Measurements from ENCODE around the gene ADAM22.
A peak's percentile ranks its signal among the peaks of the same experiment; 100 is the strongest.
"Not testable (repeated sequence)": the region's sequence is repeated elsewhere in the genome, so short reads cannot be mapped to it uniquely, and the experiment has no call there.

ADAM22 gene, protein sequence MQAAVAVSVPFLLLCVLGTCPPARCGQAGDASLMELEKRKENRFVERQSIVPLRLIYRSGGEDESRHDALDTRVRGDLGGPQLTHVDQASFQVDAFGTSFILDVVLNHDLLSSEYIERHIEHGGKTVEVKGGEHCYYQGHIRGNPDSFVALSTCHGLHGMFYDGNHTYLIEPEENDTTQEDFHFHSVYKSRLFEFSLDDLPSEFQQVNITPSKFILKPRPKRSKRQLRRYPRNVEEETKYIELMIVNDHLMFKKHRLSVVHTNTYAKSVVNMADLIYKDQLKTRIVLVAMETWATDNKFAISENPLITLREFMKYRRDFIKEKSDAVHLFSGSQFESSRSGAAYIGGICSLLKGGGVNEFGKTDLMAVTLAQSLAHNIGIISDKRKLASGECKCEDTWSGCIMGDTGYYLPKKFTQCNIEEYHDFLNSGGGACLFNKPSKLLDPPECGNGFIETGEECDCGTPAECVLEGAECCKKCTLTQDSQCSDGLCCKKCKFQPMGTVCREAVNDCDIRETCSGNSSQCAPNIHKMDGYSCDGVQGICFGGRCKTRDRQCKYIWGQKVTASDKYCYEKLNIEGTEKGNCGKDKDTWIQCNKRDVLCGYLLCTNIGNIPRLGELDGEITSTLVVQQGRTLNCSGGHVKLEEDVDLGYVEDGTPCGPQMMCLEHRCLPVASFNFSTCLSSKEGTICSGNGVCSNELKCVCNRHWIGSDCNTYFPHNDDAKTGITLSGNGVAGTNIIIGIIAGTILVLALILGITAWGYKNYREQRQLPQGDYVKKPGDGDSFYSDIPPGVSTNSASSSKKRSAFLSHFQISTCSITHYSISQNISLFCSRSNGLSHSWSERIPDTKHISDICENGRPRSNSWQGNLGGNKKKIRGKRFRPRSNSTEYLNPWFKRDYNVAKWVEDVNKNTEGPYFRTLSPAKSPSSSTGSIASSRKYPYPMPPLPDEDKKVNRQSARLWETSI

DNA sequence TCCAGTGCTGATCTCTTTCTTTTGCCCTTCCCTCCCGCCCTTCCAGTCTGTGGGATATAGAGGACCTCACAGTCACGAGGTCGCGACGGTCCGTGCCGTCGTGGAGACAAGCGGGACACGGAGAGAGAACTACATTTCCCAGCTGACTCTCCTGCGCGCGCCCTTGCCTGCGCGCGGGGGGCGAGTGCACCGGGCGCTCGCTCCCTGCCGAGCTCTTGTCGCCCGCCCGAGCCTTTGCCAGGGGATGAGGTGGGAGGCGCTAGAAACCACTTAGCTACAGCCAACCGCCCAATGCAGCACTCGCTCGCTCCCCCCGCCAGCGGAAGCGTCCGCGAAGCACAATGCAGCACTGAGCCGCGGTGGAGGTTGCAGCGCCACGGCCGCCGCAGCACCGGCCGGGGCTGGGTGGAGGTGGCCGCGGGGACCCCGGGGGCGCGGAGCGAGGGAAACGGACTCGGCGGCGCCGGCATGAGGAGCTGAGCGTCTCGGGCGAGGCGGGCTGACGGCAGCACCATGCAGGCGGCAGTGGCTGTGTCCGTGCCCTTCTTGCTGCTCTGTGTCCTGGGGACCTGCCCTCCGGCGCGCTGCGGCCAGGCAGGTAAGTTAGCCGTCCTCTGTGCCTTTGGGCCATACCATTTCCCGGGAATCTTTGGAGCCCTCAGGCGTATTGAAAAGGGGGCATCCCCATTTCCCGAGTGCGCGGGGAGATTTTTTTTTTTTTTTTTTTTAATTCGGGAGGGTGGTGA is at the start of gene ADAM22:
Gene ADAM22, plus strand, starts transcription at position 299 of the 746 bp plus-strand sequence. Its CDS starts 215 bp downstream, at position 514.
- DNase-seq (ENCODE audit: low read depth in 3 of 3): peak; percentile 42 to 79 (median 63)

DNA sequence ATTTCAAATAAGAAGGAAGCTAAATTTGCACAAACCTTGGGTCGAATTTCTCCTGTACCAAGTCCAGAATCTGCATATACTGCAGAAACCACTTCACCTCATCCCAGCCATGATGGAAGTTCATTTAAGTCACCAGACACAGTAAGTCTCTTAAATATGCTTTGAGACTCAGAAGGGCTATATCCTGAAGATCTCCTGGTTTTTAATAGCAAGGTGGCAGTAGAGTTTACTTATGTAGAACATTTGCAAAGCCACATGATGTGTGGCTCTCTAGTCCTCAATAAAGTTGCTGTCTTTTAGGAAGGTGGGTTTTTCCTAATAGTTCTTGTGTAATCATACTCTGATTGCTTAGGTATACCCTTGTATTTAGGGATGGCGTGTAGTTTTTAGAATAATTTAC is 49.0 kb upstream of the ADAM22 start:
- DNase-seq (ENCODE audit: low read depth in 3 of 3): no peak

DNA sequence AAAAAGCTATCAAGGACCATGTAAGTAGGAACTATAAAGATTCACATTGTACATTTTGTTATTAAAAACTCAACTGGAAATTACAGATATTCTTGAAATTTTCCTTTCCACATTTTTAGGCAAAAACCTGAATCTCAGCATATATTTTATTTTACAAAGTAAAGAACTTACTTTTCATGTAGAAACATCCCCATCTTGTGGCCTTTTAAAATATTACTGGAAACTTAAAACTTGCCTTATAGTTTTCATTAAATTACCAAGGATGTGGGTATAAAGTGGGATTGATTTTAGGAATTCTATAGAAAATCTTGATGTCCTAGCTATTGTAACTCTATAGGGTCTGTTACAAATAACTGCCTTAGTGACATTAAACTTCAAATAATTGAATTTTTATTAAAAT is 47.2 kb upstream of the ADAM22 start:
- no peak for DNase-seq (ENCODE audit: low read depth in 3 of 3)

DNA sequence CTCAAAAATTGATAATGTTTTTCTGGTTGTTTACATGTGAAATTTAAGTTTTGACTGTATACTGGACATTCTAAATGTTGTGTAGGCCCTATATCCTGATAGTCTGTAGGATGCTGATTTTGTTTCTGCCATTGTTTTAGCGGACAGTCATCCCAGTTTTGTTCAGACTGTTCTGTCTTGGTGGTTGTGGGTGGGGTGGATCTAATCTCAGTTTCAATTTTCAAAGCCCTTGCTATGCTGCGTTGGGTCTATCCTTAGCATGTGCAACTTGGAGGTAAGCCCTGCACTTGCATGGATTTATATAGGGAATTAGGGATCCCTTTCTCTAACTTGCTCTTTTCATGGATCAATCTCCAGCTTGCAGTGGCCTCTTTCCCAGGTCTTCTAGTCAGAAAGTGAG is 38.7 kb upstream of the ADAM22 start:
- DNase-seq (ENCODE audit: low read depth in 3 of 3): no peak

DNA sequence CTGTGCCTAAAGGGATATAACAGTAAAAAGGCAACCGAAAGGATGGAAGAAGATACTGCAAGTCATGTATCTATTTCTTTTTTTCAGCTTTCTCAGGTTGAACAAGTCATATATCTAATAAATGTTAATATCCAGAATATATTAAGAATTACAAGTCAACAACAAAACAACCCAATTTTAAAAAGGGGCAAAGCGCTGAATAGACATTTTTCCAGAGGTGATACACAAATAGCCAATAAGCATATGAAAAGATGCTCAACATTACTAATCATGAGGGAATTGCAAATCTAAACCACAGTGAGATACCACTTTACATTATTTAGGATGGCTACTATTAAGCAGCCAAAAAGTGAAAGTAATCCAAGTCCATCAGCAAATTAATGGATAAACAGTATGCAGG is 34.8 kb upstream of the ADAM22 start:
- DNase-seq (ENCODE audit: low read depth in 3 of 3): no peak

DNA sequence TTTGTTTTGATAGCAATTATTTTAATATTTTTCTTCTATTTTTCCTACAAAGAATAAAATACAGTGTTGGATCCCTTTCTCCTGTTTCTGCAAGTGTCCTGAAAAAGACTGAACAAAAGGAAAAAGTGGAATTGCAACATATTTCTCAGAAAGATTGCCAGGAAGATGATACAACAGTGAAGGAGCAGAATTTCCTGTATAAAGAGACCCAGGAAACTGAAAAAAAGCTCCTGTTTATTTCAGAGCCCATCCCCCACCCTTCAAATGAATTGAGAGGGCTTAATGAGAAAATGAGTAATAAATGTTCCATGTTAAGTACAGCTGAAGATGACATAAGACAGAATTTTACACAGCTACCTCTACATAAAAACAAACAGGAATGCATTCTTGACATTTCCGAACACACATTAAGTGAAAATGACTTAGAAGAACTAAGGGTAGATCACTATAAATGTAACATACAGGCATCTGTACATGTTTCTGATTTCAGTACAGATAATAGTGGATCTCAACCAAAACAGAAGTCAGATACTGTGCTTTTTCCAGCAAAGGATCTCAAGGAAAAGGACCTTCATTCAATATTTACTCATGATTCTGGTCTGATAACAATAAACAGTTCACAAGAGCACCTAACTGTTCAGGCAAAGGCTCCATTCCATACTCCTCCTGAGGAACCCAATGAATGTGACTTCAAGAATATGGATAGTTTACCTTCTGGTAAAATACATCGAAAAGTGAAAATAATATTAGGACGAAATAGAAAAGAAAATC is 26.7 kb upstream of the ADAM22 start:
- DNase-seq (ENCODE audit: low read depth in 3 of 3): not testable (repeated sequence)

DNA sequence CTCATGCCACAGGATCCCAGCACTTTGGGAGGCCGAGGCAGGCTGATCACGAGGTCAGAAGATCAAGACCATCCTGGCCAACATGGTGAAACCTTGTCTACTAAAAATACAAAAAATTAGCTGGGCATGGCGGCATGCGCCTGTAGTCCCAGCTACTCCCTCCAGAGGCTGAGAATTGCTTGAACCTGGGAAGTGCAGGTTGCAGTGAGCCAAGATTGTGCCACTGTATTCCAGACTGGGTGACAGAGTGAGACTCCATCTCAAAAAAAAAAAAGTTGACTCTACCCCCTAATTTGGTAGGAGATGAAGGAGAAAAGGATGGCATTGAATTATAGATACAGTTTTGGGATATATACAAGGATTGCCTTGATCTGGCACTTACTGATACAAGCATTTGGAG is 25.2 kb upstream of the ADAM22 start:
- DNase-seq (ENCODE audit: low read depth in 3 of 3): not testable (repeated sequence)

DNA sequence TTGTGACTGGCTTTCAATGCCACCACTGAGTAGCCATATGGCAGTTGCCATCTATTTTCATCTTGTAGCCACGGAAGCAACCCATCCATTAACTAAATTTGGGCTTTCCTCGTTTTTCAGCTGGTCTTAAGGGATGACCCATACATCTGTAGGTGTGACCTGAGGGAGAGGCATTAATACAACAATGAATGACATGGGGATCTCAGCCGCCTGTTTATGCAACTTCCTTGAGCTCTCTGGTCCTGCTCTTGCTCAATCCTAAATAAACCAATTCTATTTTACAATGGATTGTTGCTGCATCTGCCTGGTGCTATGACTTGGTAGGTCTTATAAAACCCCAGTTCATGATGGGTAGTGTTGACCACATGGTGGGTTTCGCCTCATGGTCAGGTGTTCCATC is 21.9 kb upstream of the ADAM22 start:
- DNase-seq (ENCODE audit: low read depth in 3 of 3): no peak

DNA sequence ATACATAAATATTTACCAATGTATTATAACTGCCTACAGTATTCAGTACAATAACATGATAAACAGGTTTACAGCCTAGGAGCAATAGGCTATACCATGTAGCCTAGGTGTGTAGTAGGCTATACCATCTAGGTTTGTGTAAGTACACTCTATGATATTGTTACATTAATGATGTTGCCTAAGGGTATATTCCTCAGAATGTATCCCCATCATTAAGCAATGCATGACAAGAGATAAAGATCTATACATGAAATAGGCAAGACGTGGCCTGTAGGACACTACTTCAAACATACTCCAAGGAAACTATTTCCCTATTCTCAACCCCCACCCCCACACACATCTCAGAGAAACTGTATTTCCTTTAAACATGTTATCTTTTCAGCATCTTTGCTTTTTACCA is 15.3 kb upstream of the ADAM22 start:
- DNase-seq (ENCODE audit: low read depth in 3 of 3): no peak

DNA sequence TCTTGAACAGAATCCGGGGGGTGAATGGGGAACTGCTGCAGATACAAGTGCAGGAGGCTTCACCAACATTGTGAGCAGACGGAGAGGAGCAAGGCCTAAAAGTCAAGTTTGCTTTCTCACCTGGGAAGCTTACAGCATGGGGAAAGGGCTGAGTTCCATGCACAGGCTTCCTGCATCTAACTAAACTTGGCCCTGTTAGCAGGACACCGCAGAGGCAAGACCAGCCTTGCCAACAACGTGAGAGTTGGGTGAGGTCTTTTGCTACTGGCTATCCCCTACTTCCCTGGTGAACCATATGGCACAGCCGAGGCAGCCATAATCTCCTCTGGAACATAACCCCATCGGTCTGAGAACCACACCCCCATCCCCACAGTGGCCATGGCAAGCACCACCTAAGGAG is 14.2 kb upstream of the ADAM22 start:
- no peak for DNase-seq (ENCODE audit: low read depth in 3 of 3)

DNA sequence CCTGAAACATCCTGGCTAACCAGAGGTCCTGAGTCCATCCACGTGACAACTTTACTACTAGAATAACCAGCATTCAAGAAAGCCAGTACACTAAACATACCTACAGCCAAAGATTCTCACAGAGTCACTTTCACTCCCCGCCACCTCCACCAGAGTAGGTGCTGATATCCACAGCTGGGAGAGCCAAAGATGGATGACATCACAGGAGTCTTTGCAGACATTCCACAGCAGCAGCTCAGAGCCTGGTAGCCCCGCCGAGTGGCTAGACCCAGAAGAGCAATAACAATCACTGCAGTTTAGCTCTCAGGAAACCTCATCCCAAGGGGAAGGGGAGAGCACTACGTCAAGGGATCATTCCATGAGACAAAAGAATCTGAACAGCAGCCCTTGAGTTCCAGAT is 13.5 kb upstream of the ADAM22 start:
- no peak for DNase-seq (ENCODE audit: low read depth in 3 of 3)

DNA sequence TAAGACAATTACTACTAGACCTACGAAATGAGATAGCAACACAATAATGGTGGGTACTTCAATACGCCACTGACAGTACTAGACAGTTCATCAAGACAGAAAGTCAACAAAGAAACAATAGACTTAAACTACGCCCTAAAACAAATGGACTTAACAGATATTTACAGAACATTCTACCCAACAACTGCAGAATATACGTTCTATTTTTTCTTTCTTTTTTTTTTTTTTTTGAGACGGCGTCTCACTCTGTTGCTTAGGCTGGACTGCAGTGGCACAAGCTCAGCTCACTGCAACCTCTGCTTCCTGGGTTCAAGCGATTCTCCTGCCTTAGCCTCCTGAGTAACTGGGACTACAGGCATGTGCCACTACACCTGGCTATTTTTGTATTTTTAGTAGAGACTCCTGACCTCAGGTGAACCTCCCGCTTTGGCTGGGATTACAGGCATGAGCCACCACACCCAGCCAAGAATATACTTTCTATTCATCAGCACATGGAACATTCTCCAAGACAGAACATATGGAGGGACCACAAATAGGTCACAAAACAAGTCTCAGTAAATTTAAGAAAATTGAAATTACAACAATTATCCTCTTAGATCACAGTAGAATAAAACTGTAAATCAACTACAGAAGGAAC is 11.2 kb upstream of the ADAM22 start:
- DNase-seq (ENCODE audit: low read depth in 3 of 3): not testable (repeated sequence)

DNA sequence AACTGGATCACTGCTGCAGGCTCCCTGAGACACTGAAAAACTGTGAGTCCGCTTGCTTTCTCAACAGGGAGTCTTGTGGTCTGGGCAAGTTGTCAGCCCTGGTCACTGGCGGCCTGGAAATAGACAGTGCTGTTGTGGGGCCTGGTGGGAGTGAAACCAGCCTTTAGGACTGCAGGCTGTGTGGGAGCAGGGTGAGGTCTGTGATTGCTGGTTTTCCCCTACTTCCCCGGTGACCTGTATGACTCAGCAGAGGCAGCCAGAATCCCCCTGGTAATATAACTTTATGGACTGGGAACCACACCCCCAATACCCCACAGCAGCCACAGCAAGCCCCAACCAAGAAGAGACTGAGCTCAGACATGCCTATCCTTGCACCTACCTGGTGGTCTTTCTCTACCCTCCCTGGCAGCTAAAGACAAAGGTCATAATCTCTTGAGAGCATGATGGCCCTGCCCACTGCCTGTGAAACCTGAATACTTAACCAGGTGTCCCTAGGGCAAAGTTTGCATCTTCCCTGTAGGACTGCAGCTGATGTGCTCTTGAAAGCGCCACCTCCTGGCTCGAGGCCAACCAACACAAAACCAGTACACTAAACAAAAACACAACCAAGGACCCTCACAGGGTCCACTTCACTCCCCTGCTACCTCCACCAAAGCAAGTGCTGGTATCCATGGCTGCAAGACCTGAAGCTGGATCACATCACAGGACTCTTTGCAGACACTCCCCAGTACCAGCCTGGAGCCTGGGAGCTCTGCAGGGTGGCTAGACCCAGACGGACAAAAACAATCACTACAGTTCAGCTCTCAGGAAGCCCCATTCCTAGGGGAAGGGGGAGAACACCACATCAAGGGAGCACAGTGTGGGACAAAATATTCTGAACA is 7.2 kb upstream of the ADAM22 start:
- DNase-seq (ENCODE audit: low read depth in 3 of 3): no peak

DNA sequence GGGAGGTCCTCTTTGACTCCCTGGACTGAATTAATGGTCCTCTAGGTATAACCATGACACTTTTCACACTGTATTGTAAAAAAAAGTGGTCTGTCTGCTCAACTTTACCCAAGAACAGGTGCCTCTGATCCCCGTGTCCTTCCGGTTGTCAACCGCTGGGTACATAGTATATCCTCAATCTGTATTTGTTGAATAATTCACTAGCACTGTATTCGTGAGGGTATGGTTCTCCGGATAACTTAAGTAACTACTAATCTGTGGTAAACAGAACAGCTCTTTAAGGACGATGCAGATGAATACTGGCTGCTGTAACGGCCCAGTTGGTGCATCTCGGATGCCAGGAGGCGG is 472 bp upstream of the ADAM22 start:
- no peak for DNase-seq (ENCODE audit: low read depth in 3 of 3)

DNA sequence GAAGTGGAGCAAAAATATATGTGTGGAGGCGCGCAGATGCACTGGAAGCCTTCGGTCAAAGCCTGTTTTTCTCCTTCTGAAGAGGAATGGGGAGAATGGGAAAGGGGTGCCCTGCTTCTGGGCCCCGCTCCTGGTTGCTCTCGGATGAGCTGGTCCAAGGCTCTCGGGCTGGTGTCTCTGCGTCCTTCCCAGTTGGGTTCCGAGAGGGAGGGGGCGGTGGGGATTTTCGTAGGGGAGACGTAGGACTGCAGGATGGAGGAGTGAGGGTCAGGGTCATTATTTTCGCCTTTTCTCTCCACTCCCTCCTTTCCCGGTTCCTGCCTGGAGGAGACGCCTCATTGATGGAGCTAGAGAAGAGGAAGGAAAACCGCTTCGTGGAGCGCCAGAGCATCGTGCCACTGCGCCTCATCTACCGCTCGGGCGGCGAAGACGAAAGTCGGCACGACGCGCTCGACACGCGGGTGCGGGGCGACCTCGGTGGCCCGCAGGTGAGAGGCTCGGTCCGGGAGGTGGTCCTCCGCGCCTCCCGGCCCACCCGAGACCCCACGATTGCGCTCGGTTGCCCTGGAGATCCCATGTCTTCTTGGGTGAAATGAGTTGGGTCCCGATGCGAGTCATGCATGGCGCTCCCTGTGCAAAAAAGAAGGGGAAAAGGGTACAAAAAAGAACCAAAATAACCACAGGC is 790 bp downstream of the ADAM22 start:
- DNase-seq (ENCODE audit: low read depth in 3 of 3): no peak

DNA sequence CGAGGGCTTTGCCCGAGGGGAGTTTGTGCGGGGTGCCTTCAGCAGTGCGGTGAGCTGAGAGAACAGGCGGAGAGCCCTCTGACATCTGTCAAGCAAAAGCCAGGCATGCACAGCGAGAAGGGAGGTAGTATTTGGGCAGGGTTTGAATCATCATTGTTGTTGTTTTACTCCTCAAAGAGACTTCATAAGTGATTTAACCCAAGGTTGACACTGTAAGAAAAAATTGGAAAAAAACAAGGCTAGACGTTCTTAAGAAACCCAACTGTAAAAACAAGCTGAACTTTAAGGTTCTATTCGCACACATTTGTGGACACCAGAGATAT is 1.3 kb downstream of the ADAM22 start:
- no peak for DNase-seq (ENCODE audit: low read depth in 3 of 3)

DNA sequence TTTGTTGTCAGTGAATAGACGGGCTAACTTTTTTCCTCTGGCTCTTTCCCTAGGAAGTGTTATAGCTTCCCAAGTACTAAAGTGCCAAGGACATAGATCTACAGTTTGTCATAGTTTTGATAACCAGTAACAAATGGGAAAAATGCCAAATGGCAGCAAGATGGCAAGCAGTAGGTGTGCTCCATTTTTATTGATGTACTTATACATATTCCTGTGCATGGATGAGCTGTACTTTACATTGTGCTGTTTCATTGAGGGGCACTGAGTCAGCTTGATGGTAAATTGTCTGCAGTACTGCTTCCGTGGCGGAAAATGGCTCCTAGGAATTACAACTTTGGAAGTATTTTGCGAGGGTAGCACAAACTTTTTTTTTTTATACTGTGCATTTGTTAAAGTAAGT is 7.1 kb downstream of the ADAM22 start:
- DNase-seq (ENCODE audit: low read depth in 3 of 3): no peak

DNA sequence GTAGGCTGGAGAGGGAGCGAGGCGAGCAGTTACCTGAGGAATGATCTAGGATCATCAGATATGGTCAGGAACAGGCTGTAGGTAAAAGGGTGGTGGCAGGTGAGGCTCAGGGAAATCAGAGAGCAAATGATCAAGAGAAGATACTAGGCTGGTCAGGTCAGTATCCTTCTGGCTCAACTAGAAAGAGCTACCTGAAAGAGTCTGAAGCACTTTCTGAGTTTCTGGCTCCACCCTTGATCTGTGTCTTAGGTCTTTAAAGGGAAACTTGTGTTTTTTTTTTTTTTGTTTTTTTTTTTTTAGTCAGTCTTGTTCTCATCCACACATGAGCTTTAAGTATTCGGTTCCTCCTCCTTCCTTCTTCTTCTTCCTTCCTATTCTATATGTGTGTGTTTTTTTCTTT is 10.5 kb downstream of the ADAM22 start:
- no peak for DNase-seq (ENCODE audit: low read depth in 3 of 3)

DNA sequence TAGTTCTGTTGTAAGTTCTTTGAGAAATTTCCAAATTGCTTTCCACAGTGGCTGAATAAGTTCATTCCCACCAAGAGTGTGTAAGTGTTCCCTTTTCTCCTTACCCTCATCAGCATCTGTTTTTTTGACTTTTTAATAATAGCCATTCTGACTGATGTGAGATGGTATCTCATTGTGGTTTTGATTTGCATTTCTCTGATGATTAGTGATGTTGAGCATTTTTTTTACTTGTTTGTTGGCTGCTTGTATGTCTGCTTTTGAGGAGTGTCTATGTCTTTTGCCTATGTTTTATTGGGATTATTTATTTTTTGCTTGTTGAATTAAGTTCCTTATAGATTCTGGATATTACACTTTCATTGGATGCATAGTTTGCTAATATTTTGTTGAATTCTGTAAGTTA is 11.9 kb downstream of the ADAM22 start:
- not testable (repeated sequence) for DNase-seq (ENCODE audit: low read depth in 3 of 3)
